Mesangial cell (primary cell): Measurements from ENCODE around the gene PCDHGB2. TPM values are rescaled to one million over a fixed set of nuclear protein-coding genes. Genes with fewer than 3 reads are reported as not detected.

ENCODE experiments used
- total RNA-seq: library from RNA; depleted of rRNA; stranded (reverse); fragments of >200 nt; gene quantifications from 2 replicates; pipeline ENCODE4 v1.2.3, GENCODE V29; 2015

Gene PCDHGB2
- total RNA-seq, 1 donor from 2014 or later: 2.5 TPM

DNA sequence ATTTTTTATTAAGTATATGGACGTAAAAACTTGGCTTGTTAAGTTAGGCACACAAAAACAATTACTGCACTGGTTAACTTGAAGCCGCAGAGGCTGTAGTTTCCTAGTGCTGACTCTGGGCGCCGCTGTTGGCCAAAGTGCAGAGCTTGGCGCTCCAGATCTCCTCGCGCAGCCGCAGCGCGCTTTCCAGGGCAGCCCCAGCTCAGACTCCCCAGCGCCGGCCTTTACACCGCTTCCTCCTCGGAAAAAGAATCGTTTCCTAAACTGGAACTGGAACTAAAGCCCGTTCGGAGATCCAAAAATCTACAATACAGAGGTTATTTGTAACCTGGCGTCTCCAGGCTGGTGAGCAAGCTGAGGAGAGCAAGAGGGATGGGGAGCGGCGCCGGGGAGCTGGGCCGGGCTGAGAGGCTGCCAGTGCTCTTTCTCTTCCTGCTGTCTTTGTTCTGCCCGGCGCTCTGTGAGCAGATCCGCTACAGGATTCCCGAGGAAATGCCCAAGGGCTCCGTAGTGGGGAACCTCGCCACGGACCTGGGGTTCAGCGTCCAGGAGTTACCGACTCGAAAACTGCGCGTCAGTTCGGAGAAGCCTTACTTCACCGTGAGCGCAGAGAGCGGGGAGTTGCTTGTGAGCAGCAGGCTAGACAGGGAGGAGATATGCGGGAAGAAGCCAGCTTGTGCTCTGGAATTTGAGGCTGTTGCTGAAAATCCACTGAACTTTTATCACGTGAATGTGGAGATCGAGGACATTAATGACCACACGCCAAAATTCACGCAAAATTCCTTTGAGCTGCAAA, 38.2 kb downstream of the PCDHGB2 start, which contains the start of gene PCDHGB5:
Gene PCDHGB5, plus strand, starts transcription at position 192 of the 796 bp plus-strand sequence. Its CDS starts 181 bp downstream, at position 373.

DNA sequence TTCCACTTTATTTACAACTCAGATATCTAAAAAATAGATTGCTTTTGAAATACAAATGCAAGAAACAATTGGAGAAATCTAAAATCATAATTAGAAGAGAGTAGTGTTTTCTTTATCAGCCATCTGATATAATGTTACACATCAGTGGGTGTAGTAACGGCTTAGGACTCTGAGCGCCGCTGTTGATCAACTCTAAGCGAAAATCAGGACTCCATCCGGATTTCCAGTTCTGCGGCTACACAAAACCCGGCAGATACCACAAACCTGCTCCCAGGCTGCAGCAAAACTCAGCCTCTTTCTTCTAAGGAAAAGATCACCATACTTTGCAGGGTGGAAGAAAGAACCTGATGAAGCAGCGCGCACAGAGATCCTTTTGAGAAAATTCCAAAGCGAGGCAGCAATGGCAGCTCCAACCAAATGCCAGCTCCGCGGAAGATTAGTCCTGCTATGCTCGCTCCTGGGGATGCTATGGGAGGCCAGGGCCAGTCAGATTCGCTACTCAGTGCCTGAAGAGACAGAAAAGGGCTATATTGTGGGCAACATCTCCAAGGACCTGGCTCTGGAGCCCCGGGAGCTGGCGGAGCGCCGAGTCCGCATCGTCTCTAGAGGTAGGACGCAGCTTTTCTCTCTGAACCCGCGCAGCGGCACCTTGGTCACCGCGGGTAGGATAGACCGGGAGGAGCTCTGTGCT, 42.9 kb downstream of the PCDHGB2 start, which contains the start of gene PCDHGA9:
Gene PCDHGA9, plus strand, starts transcription at position 226 of the 691 bp plus-strand sequence. Its CDS starts 175 bp downstream, at position 401.

GRCh38 chr5:141407790-141408505, 48.2 kb downstream of the PCDHGB2 start, which contains the start of gene PCDHGB6:
Gene PCDHGB6 (plus strand): TSS chr5:141408021. CDS start chr5:141408203, 182 bp downstream.

Other genes starting within 250 kb of the PCDHGB2 start
- gene PCDHB4, start 238.2 kb upstream of the PCDHGB2 start, total RNA-seq: 0.13 and 0.49 TPM in 2 replicates
- 0.33 and 1.5 TPM in 2 replicates for gene PCDHB5, start 224.8 kb upstream of the PCDHGB2 start, total RNA-seq
- under 0.01 TPM in 1 of 2 replicates, not detected in the other for gene PCDHB6, start 209.9 kb upstream of the PCDHGB2 start, total RNA-seq
- gene PCDHB7, start 187.3 kb upstream of the PCDHGB2 start, total RNA-seq: 0.16 and 0.63 TPM in 2 replicates
- gene PCDHB8, start 182.2 kb upstream of the PCDHGB2 start, total RNA-seq: 0.25 TPM in 1 of 2 replicates, not detected in the other
- gene PCDHB16, start 177.6 kb upstream of the PCDHGB2 start, total RNA-seq: 0.16 and 0.63 TPM in 2 replicates
- gene PCDHB9, start 172.8 kb upstream of the PCDHGB2 start, total RNA-seq: 0.25 TPM in 1 of 2 replicates, not detected in the other
- gene PCDHB10, start 167.6 kb upstream of the PCDHGB2 start, total RNA-seq: 0.16 and 0.89 TPM in 2 replicates
- gene PCDHB11, start 160.4 kb upstream of the PCDHGB2 start, total RNA-seq: 0.16 and 0.63 TPM in 2 replicates
- under 0.01 and 0.25 TPM in 2 replicates for gene PCDHB12, start 151.3 kb upstream of the PCDHGB2 start, total RNA-seq
- 0.16 and 1.1 TPM in 2 replicates for gene PCDHB13, start 146.1 kb upstream of the PCDHGB2 start, total RNA-seq
- 0.16 and 0.63 TPM in 2 replicates for gene PCDHB14, start 136.7 kb upstream of the PCDHGB2 start, total RNA-seq
- 0.16 and 1.0 TPM in 2 replicates for gene PCDHB15, start 114.6 kb upstream of the PCDHGB2 start, total RNA-seq
- gene SLC25A2, start 55.9 kb upstream of the PCDHGB2 start, total RNA-seq: 0.63 TPM in 1 of 2 replicates, not detected in the other
- 24.3 and 29.2 TPM in 2 replicates for gene TAF7, start 39.2 kb upstream of the PCDHGB2 start, total RNA-seq
- 0.33 and 0.51 TPM in 2 replicates for gene PCDHGA1, start 29.5 kb upstream of the PCDHGB2 start, total RNA-seq
- gene PCDHGA2, start 21.2 kb upstream of the PCDHGB2 start, total RNA-seq: 1.1 and 4.1 TPM in 2 replicates
- 0.65 and 2.5 TPM in 2 replicates for gene PCDHGA3, start 16.2 kb upstream of the PCDHGB2 start, total RNA-seq
- 0.49 and 2.9 TPM in 2 replicates for gene PCDHGB1, start 9.9 kb upstream of the PCDHGB2 start, total RNA-seq
- gene PCDHGA4, start 5.0 kb upstream of the PCDHGB2 start, total RNA-seq: 0.33 and 2.2 TPM in 2 replicates
- 0.33 and 1.5 TPM in 2 replicates for gene PCDHGA5, start 4.2 kb downstream of the PCDHGB2 start, total RNA-seq
- gene PCDHGB3, start 10.2 kb downstream of the PCDHGB2 start, total RNA-seq: 0.98 and 3.8 TPM in 2 replicates
- 1.6 and 5.6 TPM in 2 replicates for gene PCDHGA6, start 13.9 kb downstream of the PCDHGB2 start, total RNA-seq
- 0.49 and 4.1 TPM in 2 replicates for gene PCDHGA7, start 22.7 kb downstream of the PCDHGB2 start, total RNA-seq
- 4.2 and 7.1 TPM in 2 replicates for gene PCDHGB4, start 27.7 kb downstream of the PCDHGB2 start, total RNA-seq
- under 0.01 and 0.89 TPM in 2 replicates for gene PCDHGA8, start 32.6 kb downstream of the PCDHGB2 start, total RNA-seq
- 10.6 and 15.8 TPM in 2 replicates for gene PCDHGB5, start 38.0 kb downstream of the PCDHGB2 start, total RNA-seq
- 0.98 and 6.1 TPM in 2 replicates for gene PCDHGA9, start 42.8 kb downstream of the PCDHGB2 start, total RNA-seq
- gene PCDHGB6, start 48.0 kb downstream of the PCDHGB2 start, total RNA-seq: 2.0 and 6.3 TPM in 2 replicates
- gene PCDHGA10, start 53.0 kb downstream of the PCDHGB2 start, total RNA-seq: 2.8 and 10.5 TPM in 2 replicates
- 5.1 and 18.1 TPM in 2 replicates for gene PCDHGB7, start 57.7 kb downstream of the PCDHGB2 start, total RNA-seq
- 5.4 and 10.4 TPM in 2 replicates for gene PCDHGA11, start 61.1 kb downstream of the PCDHGB2 start, total RNA-seq
- gene PCDHGA12, start 70.5 kb downstream of the PCDHGB2 start, total RNA-seq: 3.4 and 13.8 TPM in 2 replicates
- 36.5 and 60.1 TPM in 2 replicates for gene PCDHGC3, start 116.0 kb downstream of the PCDHGB2 start, total RNA-seq
- 0.38 and 0.81 TPM in 2 replicates for gene PCDHGC4, start 125.0 kb downstream of the PCDHGB2 start, total RNA-seq
- gene PCDHGC5, start 129.1 kb downstream of the PCDHGB2 start, total RNA-seq: 0.33 and 1.4 TPM in 2 replicates